C4-2B (cell line): ENCODE measurements around the gene RNF38.

Experiments
- ZFX ChIP-seq: fragments of 450-650 bp; IDR thresholded peaks from 2 replicates; pipeline ENCODE4 v1.6.1; 2017
- TF ChIP-seq, protein P1 (sequence below): fragments of 450-650 bp; conservative IDR thresholded peaks from 2 replicates; pipeline ENCODE4 v1.5.1; 2017; ENCODE audit warnings: mild to moderate bottlenecking

DNA sequence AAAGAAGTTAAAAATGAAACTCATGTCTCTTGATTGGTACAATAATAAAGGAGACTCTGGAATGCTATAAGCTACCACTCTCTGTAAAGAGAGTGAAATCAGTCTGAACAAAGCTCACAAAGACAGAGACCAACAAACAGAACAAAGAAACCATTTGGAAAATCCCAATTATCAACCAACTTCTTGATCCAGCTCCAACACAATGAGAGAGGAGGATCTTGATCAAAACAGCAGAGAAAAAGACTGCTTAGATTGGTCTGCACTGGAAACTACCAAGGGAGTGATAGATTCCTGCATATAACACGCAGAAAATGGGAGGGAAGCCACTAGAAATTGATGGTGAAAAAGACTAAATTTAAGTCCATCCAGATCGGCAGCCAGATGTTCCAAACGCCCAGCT lies 23.1 kb upstream of the RNF38 start:
- TF ChIP-seq, protein P1, sequence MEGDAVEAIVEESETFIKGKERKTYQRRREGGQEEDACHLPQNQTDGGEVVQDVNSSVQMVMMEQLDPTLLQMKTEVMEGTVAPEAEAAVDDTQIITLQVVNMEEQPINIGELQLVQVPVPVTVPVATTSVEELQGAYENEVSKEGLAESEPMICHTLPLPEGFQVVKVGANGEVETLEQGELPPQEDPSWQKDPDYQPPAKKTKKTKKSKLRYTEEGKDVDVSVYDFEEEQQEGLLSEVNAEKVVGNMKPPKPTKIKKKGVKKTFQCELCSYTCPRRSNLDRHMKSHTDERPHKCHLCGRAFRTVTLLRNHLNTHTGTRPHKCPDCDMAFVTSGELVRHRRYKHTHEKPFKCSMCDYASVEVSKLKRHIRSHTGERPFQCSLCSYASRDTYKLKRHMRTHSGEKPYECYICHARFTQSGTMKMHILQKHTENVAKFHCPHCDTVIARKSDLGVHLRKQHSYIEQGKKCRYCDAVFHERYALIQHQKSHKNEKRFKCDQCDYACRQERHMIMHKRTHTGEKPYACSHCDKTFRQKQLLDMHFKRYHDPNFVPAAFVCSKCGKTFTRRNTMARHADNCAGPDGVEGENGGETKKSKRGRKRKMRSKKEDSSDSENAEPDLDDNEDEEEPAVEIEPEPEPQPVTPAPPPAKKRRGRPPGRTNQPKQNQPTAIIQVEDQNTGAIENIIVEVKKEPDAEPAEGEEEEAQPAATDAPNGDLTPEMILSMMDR, result no peak
- no peak for TF ChIP-seq ZFX
